ENCODE data around the gene TTLL8. TPM values are rescaled to one million over a fixed set of nuclear protein-coding genes. Genes with fewer than 3 reads are reported as not detected.

Gene TTLL8
- total RNA-seq, 1 experiment from 2014 or later, result not detected

GRCh38 chr22:50084080-50084477, 26.0 kb upstream of the TTLL8 start (continued):
- no peak for TF ChIP-seq PRDM15 (CRISPR knock-in tag; IDR thresholded peaks at IDR 0.05)

- H3K27ac Mint-ChIP-seq, result no peak overlapping the region
- no peaks in the 10 kb centered on the region; the same call in 1 of the 2 replicates for H3K4me1 Mint-ChIP-seq
- no peak for DNase-seq (ENCODE audit: low spot score)
- H3K27me3 Mint-ChIP-seq (ENCODE audit: low read depth), result peaks cover 8% of the 10 kb centered on the region; the same call in 1 of the 2 replicates
- no peaks in the 10 kb centered on the region for H3K36me3 Mint-ChIP-seq
- TF ChIP-seq ATF2 (CRISPR knock-in tag; IDR thresholded peaks at IDR 0.05; ENCODE audit: borderline replicate concordance, low read depth) (no peak), AFF4 (CRISPR knock-in tag; IDR thresholded peaks at IDR 0.05; ENCODE audit: borderline replicate concordance) (no peak), ZBTB21 (CRISPR knock-in tag; IDR thresholded peaks at IDR 0.05; ENCODE audit: borderline replicate concordance) (no peak), TEAD1 (CRISPR knock-in tag; IDR thresholded peaks at IDR 0.05) (no peak)
- H3K9me3 Mint-ChIP-seq, result peaks cover 11% of the 10 kb centered on the region
- ATAC-seq, result no peak
- CTCF ChIA-PET, result interaction anchor here (0.6 to 3.4 kb wide), 4 partner anchors 24 to 153 kb away, joined by 3 to 16 read pairs (median 8); no protein-coding TSS in a partner anchor
- H3K4me3 Mint-ChIP-seq, result no peak overlapping the region
- POLR2A ChIA-PET, result no interaction called here
Measured at GRCh38 chr22:50083462-50084079, 25.5 kb upstream of the TTLL8 start.

GRCh38 chr22:50082961-50083461, 24.9 kb upstream of the TTLL8 start:
- DNase-seq (ENCODE audit: low spot score) (no peak), ATAC-seq (no peak)
- ChIA-PET CTCF (interaction anchor here (0.8 to 3.4 kb wide), 3 partner anchors 24 to 53 kb away, joined by 3 to 16 read pairs (median 13); no protein-coding TSS in a partner anchor), POLR2A (no interaction called here)
- Mint-ChIP-seq H3K4me1 (no peaks in the 10 kb centered on the region; the same call in 1 of the 2 replicates), H3K27ac (no peak overlapping the region), H3K9me3 (peaks cover 11% of the 10 kb centered on the region), H3K27me3 (ENCODE audit: low read depth) (peaks cover 8% of the 10 kb centered on the region; the same call in 1 of the 2 replicates), H3K36me3 (no peaks in the 10 kb centered on the region), H3K4me3 (no peak overlapping the region)
- no peak for TF ChIP-seq FOXK1 (CRISPR knock-in tag; IDR thresholded peaks at IDR 0.05)
- no peak for TF ChIP-seq ZNF396 (CRISPR knock-in tag; IDR thresholded peaks at IDR 0.05; ENCODE audit: borderline replicate concordance)
- TF ChIP-seq HMGXB4 (CRISPR knock-in tag; IDR thresholded peaks at IDR 0.05), result no peak

Measured in WTC11 (cell line).